Smooth muscle cell (in vitro differentiated cells): ENCODE measurements around the gene EIF4EBP2. TPM values are rescaled to one million over a fixed set of nuclear protein-coding genes. Genes with fewer than 3 reads are reported as not detected.

ENCODE experiments used
- DNase-seq: peaks from one replicate; lab custom pipeline; 2025; ENCODE audit not compliant: unreplicated experiment; lab: John Stamatoyannopoulos, UW
- H2AFZ ChIP-seq: fragments of 200-600 bp; sonication (generic); 2 replicates; pipeline ENCODE4 v1.6.0; 2016; ENCODE audit warnings: antibody characterized with exemption, low read depth, mild to moderate bottlenecking
- H3F3A ChIP-seq: fragments of 200-600 bp; sonication (generic); 2 replicates; pipeline ENCODE4 v1.6.0; 2017; ENCODE audit warnings: antibody characterized with exemption, low read depth
- H3K27ac ChIP-seq: fragments of 200-600 bp; sonication (generic); 2 replicates; pipeline ENCODE4 v1.5.1; 2016; ENCODE audit warnings: low read depth, mild to moderate bottlenecking
- H3K27me3 ChIP-seq: fragments of 200-600 bp; sonication (generic); 2 replicates; pipeline ENCODE4 v1.6.1; 2016; ENCODE audit warnings: low read depth, mild to moderate bottlenecking
- H3K36me3 ChIP-seq: fragments of 200-600 bp; sonication (generic); 2 replicates; pipeline ENCODE4 v1.5.1; 2016; ENCODE audit warnings: low read depth
- H3K4me1 ChIP-seq: fragments of 200-600 bp; sonication (generic); 2 replicates; pipeline ENCODE4 v1.5.1; 2016; ENCODE audit warnings: low read depth
- H3K4me2 ChIP-seq: fragments of 200-600 bp; sonication (generic); 2 replicates; pipeline ENCODE4 v1.6.0; 2016; ENCODE audit warnings: mild to moderate bottlenecking
- H3K4me3 ChIP-seq: fragments of 200-600 bp; sonication (generic); 2 replicates; pipeline ENCODE4 v1.5.1; 2016; ENCODE audit warnings: mild to moderate bottlenecking
- H3K79me2 ChIP-seq: fragments of 200-600 bp; sonication (generic); 2 replicates; pipeline ENCODE4 v1.6.0; 2016; ENCODE audit warnings: low read depth, mild to moderate bottlenecking
- H3K9ac ChIP-seq: fragments of 200-600 bp; sonication (generic); 2 replicates; pipeline ENCODE4 v1.6.0; 2016; ENCODE audit warnings: low read depth
- H3K9me3 ChIP-seq: fragments of 200-600 bp; sonication (generic); replicated peaks from 2 replicates; pipeline ENCODE4 v1.5.1; 2016; ENCODE audit warnings: low read depth
- H4K20me1 ChIP-seq: fragments of 200-600 bp; sonication (generic); 2 replicates; pipeline ENCODE4 v1.6.0; 2016; ENCODE audit warnings: low read depth
- WGBS: methylation state at CpG from one replicate; pipeline ENCODE4 v1.1.7; 2016; ENCODE audit warnings: low lambda C conversion rate; 5-methylcytosine and 5-hydroxymethylcytosine counted together
- polyA plus RNA-seq: library from polyadenylated mRNA; unstranded; fragments of >200 nt; fragmentation: Nextera tagmentation; extraction: Ambion mirVana; gene quantifications from 2 replicates; pipeline ENCODE4 v1.2.1, GENCODE V29; 2016
- total RNA-seq: library from RNA; depleted of rRNA; stranded (reverse); fragments of >200 nt; gene quantifications from 2 replicates; pipeline ENCODE4 v1.2.3, GENCODE V29; 2014
- TF ChIP-seq, protein P1 (sequence below): fragments of 200-600 bp; sonication (generic); IDR thresholded peaks from 2 replicates; pipeline ENCODE4 v1.5.1; 2017; ENCODE audit warnings: borderline replicate concordance, mild to moderate bottlenecking, antibody characterized with exemption; ENCODE audit not compliant: insufficient read depth, poor library complexity, severe bottlenecking

Gene EIF4EBP2
- total and polyA plus RNA-seq, 2 experiments from 2014 or later, result 35.9 to 43.9 TPM

DNA sequence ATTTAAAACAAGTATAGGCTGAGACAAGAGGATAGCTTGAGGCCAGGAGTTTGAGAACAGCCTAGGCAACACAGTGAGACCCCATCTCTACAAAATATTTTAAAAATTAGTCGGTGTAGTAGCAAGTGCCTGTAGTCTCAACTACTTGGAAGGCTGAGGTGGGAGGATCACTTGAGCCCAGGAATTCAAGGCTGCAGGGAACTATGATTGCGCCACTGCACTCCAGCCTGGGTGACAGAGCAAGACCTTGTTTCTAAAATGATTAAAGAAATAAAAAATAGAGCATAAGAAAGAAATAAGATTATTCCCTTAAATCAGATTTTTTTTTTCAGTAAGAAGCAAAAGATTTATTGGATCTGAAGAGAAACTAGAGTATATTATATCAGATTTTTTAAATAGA lies 33.2 kb upstream of the EIF4EBP2 start:
- H3K79me2 ChIP-seq, result no peaks in the 10 kb centered on the region
- H3K9ac ChIP-seq, result no peak overlapping the region
- no peak overlapping the region for H3K4me2 ChIP-seq
- no peak overlapping the region for H2AFZ ChIP-seq
- no peaks in the 10 kb centered on the region for H3K36me3 ChIP-seq
- H3K4me1 ChIP-seq, result no peaks in the 10 kb centered on the region
- H4K20me1 ChIP-seq, result peaks cover 8% of the 10 kb centered on the region
- DNase-seq, result no peak
- H3K27ac ChIP-seq, result no peak overlapping the region
- H3K27me3 ChIP-seq, result no peaks in the 10 kb centered on the region
- no peaks in the 10 kb centered on the region for H3K9me3 ChIP-seq
- WGBS, result 91% methylated on average over 2 of the region's 2 CpGs
- TF ChIP-seq, protein P1, sequence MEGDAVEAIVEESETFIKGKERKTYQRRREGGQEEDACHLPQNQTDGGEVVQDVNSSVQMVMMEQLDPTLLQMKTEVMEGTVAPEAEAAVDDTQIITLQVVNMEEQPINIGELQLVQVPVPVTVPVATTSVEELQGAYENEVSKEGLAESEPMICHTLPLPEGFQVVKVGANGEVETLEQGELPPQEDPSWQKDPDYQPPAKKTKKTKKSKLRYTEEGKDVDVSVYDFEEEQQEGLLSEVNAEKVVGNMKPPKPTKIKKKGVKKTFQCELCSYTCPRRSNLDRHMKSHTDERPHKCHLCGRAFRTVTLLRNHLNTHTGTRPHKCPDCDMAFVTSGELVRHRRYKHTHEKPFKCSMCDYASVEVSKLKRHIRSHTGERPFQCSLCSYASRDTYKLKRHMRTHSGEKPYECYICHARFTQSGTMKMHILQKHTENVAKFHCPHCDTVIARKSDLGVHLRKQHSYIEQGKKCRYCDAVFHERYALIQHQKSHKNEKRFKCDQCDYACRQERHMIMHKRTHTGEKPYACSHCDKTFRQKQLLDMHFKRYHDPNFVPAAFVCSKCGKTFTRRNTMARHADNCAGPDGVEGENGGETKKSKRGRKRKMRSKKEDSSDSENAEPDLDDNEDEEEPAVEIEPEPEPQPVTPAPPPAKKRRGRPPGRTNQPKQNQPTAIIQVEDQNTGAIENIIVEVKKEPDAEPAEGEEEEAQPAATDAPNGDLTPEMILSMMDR, result no peak
- no peak overlapping the region for H3K4me3 ChIP-seq
- H3F3A ChIP-seq, result no peaks in the 10 kb centered on the region

DNA sequence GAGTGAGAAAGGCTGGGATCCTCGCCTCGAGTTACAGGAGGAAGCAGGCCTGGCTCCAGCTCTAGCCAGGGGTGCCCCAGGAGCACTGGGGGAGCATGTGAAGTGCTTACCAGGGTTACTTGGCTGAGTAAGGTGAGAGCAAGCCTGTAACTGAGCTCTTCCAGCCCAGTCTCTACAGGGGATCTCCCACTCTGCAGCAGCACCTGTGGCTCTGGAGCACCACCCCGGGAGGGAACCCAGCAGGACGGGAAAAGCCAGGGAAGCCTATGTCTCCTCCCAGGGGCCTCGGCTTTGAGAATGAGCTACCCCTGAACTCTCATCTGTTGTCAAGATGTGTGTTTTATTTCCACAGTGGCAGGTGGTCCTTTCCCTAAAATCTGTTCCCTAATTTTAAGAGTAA lies 32.1 kb upstream of the EIF4EBP2 start:
- no peak overlapping the region for H3K27ac ChIP-seq
- H3K79me2 ChIP-seq, result no peaks in the 10 kb centered on the region
- H3K36me3 ChIP-seq, result no peaks in the 10 kb centered on the region
- no peaks in the 10 kb centered on the region for H3K4me1 ChIP-seq
- no peak overlapping the region for H3K4me2 ChIP-seq
- no peak overlapping the region for H2AFZ ChIP-seq
- H3K27me3 ChIP-seq, result no peaks in the 10 kb centered on the region
- H4K20me1 ChIP-seq, result peaks cover 16% of the 10 kb centered on the region
- TF ChIP-seq, protein P1, result no peak
- no peak overlapping the region for H3K4me3 ChIP-seq
- WGBS, result 43% methylated on average over 5 of the region's 5 CpGs
- no peaks in the 10 kb centered on the region for H3K9me3 ChIP-seq
- no peak for DNase-seq
- H3K9ac ChIP-seq, result no peak overlapping the region
- no peaks in the 10 kb centered on the region for H3F3A ChIP-seq

DNA sequence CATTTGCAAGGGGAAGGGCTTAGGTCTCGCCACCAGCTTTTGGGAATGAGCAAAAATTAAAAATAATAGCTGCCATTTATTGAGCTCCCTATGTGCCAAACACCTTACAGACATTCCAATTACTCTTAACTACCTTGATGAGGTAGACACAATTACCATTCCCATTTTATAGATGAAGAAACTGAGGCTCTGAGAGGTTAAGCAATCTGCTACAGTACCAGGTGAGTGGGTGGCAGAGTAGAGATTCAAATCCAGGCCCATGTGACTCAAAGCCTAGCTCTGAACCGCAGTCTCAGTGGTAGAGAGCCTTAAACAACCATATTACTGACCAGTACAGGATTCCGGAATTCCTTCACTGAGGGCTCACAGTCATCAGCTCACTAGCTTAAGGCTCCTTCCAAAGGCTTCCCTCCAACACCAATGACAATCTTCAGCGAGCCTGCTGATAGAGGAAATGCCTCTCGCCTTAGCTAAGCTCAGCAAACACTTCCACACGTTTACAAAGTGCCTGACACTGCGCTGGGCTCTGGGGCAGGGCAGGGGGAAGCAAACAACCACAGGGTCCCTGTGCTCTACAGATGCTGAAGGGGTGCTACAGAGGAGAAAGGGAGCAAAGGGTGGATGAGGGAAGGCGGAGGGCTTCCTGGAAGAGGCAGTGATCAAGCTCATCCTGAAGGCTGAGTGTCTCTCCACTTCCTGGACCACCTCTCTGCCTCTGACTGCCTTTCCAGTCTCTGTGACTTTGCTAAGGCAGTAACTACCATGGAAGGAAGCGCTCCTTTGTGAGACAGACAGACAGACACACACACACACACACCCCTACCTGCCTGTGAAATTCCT lies 28.9 kb upstream of the EIF4EBP2 start:
- Histone ChIP-seq H3K27ac (no peak overlapping the region), H4K20me1 (peaks cover 41% of the 10 kb centered on the region), H2AFZ (no peak overlapping the region), H3K4me2 (no peak overlapping the region), H3K36me3 (no peaks in the 10 kb centered on the region), H3F3A (no peaks in the 10 kb centered on the region), H3K4me1 (no peaks in the 10 kb centered on the region), H3K9me3 (no peaks in the 10 kb centered on the region), H3K4me3 (no peak overlapping the region), H3K27me3 (no peaks in the 10 kb centered on the region), H3K9ac (no peak overlapping the region), H3K79me2 (no peaks in the 10 kb centered on the region)
- 52% methylated on average over 9 of the region's 9 CpGs for WGBS
- DNase-seq, result no peak
- TF ChIP-seq, protein P1, result no peak
